GM23248 (cell line): ENCODE measurements around the gene ASXL1. TPM values are rescaled to one million over a fixed set of nuclear protein-coding genes. Genes with fewer than 3 reads are reported as not detected.

Experiments used
- DNase-seq: peaks from one replicate; pipeline ENCODE4 v3.0.0-alpha.2; 2015
- H2AFZ ChIP-seq: fragments of 200-600 bp; sonication (generic); 2 replicates; pipeline ENCODE4 v1.6.1; 2016; ENCODE audit warnings: antibody characterized with exemption
- H3F3A ChIP-seq: fragments of 200-600 bp; sonication (generic); 2 replicates; pipeline ENCODE4 v1.6.1; 2016; ENCODE audit warnings: mild to moderate bottlenecking, antibody characterized with exemption, mixed run types; ENCODE audit not compliant: insufficient read depth
- H3K27ac ChIP-seq: fragments of 200-600 bp; sonication (generic); 2 replicates; pipeline ENCODE4 v1.5.1; 2016; ENCODE audit warnings: mild to moderate bottlenecking
- H3K27me3 ChIP-seq: fragments of 200-600 bp; sonication (generic); replicated peaks from 2 replicates; pipeline ENCODE4 v1.6.1; 2016; ENCODE audit warnings: mild to moderate bottlenecking; ENCODE audit not compliant: insufficient read depth
- H3K36me3 ChIP-seq: fragments of 200-600 bp; sonication (generic); 2 replicates; pipeline ENCODE4 v1.6.1; 2016; ENCODE audit warnings: low read depth, mild to moderate bottlenecking
- H3K4me1 ChIP-seq: fragments of 200-600 bp; sonication (generic); 2 replicates; pipeline ENCODE4 v1.6.1; 2016; ENCODE audit warnings: mild to moderate bottlenecking; ENCODE audit not compliant: insufficient read depth
- H3K4me2 ChIP-seq: fragments of 200-600 bp; sonication (generic); one replicate; pipeline ENCODE4 v1.6.1; 2016; ENCODE audit warnings: mild to moderate bottlenecking; ENCODE audit not compliant: unreplicated experiment
- H3K4me3 ChIP-seq: fragments of 200-600 bp; sonication (generic); 2 replicates; pipeline ENCODE4 v1.5.1; 2016; ENCODE audit warnings: mild to moderate bottlenecking
- H3K79me2 ChIP-seq: fragments of 200-600 bp; sonication (generic); 2 replicates; pipeline ENCODE4 v1.6.1; 2016; ENCODE audit warnings: mild to moderate bottlenecking; ENCODE audit not compliant: insufficient read depth
- H3K9ac ChIP-seq: fragments of 200-600 bp; sonication (generic); 2 replicates; pipeline ENCODE4 v1.6.1; 2016; ENCODE audit warnings: mild to moderate bottlenecking
- H3K9me2 ChIP-seq: fragments of 200-600 bp; sonication (generic); 2 replicates; pipeline ENCODE4 v1.6.1; 2016; ENCODE audit warnings: mixed run types, mild to moderate bottlenecking, moderate library complexity; ENCODE audit not compliant: insufficient read depth
- H3K9me3 ChIP-seq: fragments of 200-600 bp; sonication (generic); one replicate; pipeline ENCODE4 v1.6.1; 2017; ENCODE audit warnings: low read depth
- H4K20me1 ChIP-seq: fragments of 200-600 bp; sonication (generic); 2 replicates; pipeline ENCODE4 v1.6.0; 2016; ENCODE audit not compliant: insufficient read depth
- EZH2 ChIP-seq: fragments of 200-600 bp; sonication (generic); IDR thresholded peaks from 2 replicates; pipeline ENCODE4 v1.6.1; 2018; ENCODE audit warnings: antibody characterized with exemption, mild to moderate bottlenecking; ENCODE audit not compliant: insufficient read depth, poor library complexity, severe bottlenecking
- EZH2phosphoT487 ChIP-seq: fragments of 200-600 bp; sonication (generic); IDR thresholded peaks from 2 replicates; pipeline ENCODE4 v1.6.1; 2018; ENCODE audit warnings: antibody characterized with exemption, moderate library complexity, mild to moderate bottlenecking, low read depth; ENCODE audit not compliant: insufficient read depth
- WGBS, 2 experiments: methylation state at CpG; one replicate each; pipeline ENCODE4 v1.1.6; 2015 to 2017; ENCODE audit warnings: low lambda C conversion rate in 2 of 2, low coverage in 1 of 2; ENCODE audit errors: missing lambda C conversion rate in 2 of 2; 5-methylcytosine and 5-hydroxymethylcytosine counted together
- in situ Hi-C: fragments of 300-500 bp; cut with MboI; formaldehyde crosslinking; loops from 2 replicates; pipeline ENCODE4 v1.15.0; 2020
- polyA plus RNA-seq: library from polyadenylated mRNA; unstranded; fragments of >200 nt; fragmentation: Nextera tagmentation; extraction: Ambion mirVana; gene quantifications from 2 replicates; pipeline ENCODE4 v1.2.1, GENCODE V29; 2016
- total RNA-seq: library from RNA; depleted of rRNA; stranded (reverse); fragments of >200 nt; shearing (Covaris generic); gene quantifications from 2 replicates; pipeline ENCODE4 v1.2.3, GENCODE V29; 2014

ASXL1 gene
- total and polyA plus RNA-seq, 2 experiments from 2014 or later, result 13.8 to 39.9 TPM

DNA sequence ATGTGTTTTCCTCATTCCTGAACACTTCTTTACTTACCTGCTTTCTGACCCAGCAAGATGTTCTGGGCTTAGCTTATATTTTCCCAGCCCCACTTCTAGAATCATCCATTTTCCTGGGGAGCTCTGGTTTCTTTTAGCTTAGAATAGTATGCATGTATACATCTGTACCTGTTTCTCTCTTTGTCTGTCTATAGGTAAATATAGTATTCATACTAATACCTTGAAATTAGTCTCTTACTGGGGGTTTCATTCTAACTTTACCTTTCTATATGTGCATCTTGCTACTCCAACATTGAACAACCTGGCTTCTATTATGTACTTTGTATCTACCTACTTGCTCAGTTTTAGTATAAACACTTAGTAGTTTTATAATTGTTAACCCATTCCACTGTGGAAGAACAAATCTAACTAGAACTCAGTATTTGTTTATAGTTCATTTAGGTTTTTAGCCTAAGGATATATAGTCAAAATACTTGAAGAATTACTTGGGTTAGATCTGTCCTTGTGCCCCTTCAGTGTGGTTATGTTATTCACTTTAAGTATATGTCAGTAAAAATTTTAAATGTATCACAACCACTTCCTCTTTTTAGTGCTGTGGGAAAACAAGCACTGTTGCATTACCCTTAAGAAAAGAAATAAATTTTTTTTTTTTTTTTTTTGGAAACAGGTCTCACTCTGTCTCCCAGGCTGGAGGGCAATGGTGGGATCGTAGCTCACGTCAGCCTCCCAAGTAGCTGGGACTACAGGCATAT, 54.0 kb downstream of the ASXL1 start:
- WGBS, 2 experiments, result 98 to 100% methylated on average over 2 of the region's 2 CpGs
- H3K4me3 ChIP-seq, result no peak overlapping the region

DNA sequence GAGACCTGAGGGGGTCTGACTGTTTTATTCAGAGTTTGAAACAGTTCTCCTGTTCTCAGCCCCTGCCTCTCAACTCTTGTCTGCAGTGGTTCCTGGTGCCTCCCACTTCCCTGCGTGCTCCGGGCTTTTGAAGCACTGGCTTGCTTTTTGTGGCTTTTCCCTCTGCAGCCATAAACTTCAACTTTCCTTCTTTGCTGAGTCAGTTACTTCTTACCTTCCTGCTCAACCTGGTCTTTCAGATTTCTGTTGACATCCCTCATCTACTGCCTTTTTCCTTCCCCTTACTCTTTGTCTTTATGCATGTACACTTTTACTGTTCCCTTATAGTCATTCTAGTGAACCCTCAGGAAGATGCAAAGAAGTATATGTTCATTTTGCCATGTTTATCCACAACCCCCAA, 57.4 kb downstream of the ASXL1 start:
- H3K4me2 ChIP-seq, result no peak overlapping the region
- no peak overlapping the region for H3K9ac ChIP-seq
- no peak for DNase-seq
- no peaks in the 10 kb centered on the region for H3K9me3 ChIP-seq
- no peaks in the 10 kb centered on the region for H3K27me3 ChIP-seq
- peaks cover 7% of the 10 kb centered on the region; the same call in 1 of the 2 replicates for H4K20me1 ChIP-seq
- H3F3A ChIP-seq, result no peaks in the 10 kb centered on the region
- H3K9me2 ChIP-seq, result no peaks in the 10 kb centered on the region
- peaks cover 99% of the 10 kb centered on the region for H3K79me2 ChIP-seq
- no peaks in the 10 kb centered on the region for H3K4me1 ChIP-seq
- 98 to 100% methylated on average over 2 of the region's 2 CpGs for WGBS, 2 experiments
- no peaks in the 10 kb centered on the region for H3K36me3 ChIP-seq
- H3K27ac ChIP-seq, result no peak overlapping the region
- no peak overlapping the region for H3K4me3 ChIP-seq
- in situ Hi-C loops, result no loop called here
- H2AFZ ChIP-seq, result no peak overlapping the region
- TF ChIP-seq EZH2 (no peak), EZH2phosphoT487 (no peak)

More for the DNA sequence above, 54.0 kb downstream of the ASXL1 start:
- in situ Hi-C loops, result no loop called here
- no peak overlapping the region for H3K27ac ChIP-seq
- H3K79me2 ChIP-seq, result peaks cover 100% of the 10 kb centered on the region
- no peak for DNase-seq
- 0 out of 2 replicates have a peak, but pooled peaks cover 8% of the 10 kb centered on the region for H3F3A ChIP-seq
- peaks cover 5% of the 10 kb centered on the region for H4K20me1 ChIP-seq
- H3K9ac ChIP-seq, result no peak overlapping the region
- no peak overlapping the region for H3K4me2 ChIP-seq
- no peaks in the 10 kb centered on the region for H3K9me2 ChIP-seq
- H3K9me3 ChIP-seq, result no peaks in the 10 kb centered on the region
- no peaks in the 10 kb centered on the region for H3K27me3 ChIP-seq
- 0 out of 2 replicates have a peak, but pooled peaks cover 6% of the 10 kb centered on the region for H3K36me3 ChIP-seq
- no peak overlapping the region for H2AFZ ChIP-seq
- TF ChIP-seq EZH2 (no peak), EZH2phosphoT487 (no peak)
- H3K4me1 ChIP-seq, result no peaks in the 10 kb centered on the region

DNA sequence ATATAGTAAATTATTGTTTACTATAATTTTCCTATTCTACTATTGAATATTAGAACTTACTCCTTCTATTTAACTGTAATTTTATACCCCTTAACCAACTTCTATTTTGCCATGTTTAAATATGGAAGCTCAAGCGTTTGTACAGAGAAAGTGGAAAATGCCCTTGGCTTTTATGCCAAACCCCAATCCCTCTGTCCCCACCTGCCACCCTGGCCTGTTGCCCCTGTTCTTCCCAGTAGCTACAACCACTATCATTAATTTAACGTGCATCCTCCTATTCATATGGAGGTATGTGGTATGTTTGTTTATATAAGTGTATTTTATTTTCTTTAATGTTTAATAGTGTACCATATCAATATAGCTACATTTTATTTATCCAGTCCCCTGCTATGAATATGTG, 58.1 kb downstream of the ASXL1 start:
- WGBS, 2 experiments, result 64 to 86% methylated on average over 2 of the region's 2 CpGs
- no peak overlapping the region for H3K27ac ChIP-seq
- in situ Hi-C loops, result no loop called here
- no peak overlapping the region for H2AFZ ChIP-seq
- peaks cover 98% of the 10 kb centered on the region for H3K79me2 ChIP-seq
- H3K4me2 ChIP-seq, result no peak overlapping the region
- no peaks in the 10 kb centered on the region for H3K9me3 ChIP-seq
- H3K9ac ChIP-seq, result no peak overlapping the region
- H3K4me3 ChIP-seq, result no peak overlapping the region
- no peak for DNase-seq
- TF ChIP-seq EZH2 (no peak), EZH2phosphoT487 (no peak)
- H3K27me3 ChIP-seq, result no peaks in the 10 kb centered on the region
- H3K9me2 ChIP-seq, result no peaks in the 10 kb centered on the region
- peaks cover 7% of the 10 kb centered on the region; the same call in 1 of the 2 replicates for H4K20me1 ChIP-seq
- no peaks in the 10 kb centered on the region for H3F3A ChIP-seq
- H3K4me1 ChIP-seq, result no peaks in the 10 kb centered on the region
- H3K36me3 ChIP-seq, result no peaks in the 10 kb centered on the region

DNA sequence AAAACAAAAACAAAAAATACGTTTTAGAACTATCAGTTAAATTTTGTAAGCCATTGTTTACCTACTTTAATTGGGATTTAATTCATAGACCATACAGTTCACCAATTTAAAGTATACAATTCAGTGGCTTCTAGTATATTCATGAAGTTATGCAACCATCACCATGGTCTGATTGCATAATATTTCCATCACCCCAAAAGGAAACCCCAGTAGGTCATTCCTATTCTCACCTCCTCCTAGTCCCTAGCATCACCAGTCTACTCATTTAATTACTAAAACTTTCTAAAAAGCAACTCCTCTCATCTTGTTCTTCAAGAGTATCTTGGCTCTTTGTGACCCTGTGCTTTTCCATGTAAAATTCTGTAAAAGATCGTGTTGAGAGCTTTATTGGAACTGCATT, 60.2 kb downstream of the ASXL1 start:
- H2AFZ ChIP-seq, result no peak overlapping the region
- peaks cover 96% of the 10 kb centered on the region for H3K79me2 ChIP-seq
- DNase-seq, result no peak
- H3K27me3 ChIP-seq, result no peaks in the 10 kb centered on the region
- peaks cover 7% of the 10 kb centered on the region; the same call in 1 of the 2 replicates for H4K20me1 ChIP-seq
- in situ Hi-C loops, result no loop called here
- no peaks in the 10 kb centered on the region for H3K9me3 ChIP-seq
- no peak overlapping the region for H3K27ac ChIP-seq
- TF ChIP-seq EZH2phosphoT487 (no peak), EZH2 (no peak)
- no peak overlapping the region for H3K4me2 ChIP-seq
- no peaks in the 10 kb centered on the region for H3K9me2 ChIP-seq
- H3F3A ChIP-seq, result no peaks in the 10 kb centered on the region
- no peak overlapping the region for H3K4me3 ChIP-seq
- 75 to 76% methylated on average over 2 of the region's 2 CpGs for WGBS, 2 experiments
- H3K36me3 ChIP-seq, result no peaks in the 10 kb centered on the region
- no peak overlapping the region for H3K9ac ChIP-seq
- H3K4me1 ChIP-seq, result no peaks in the 10 kb centered on the region
